K562 (cell line): ENCODE data around the gene FUT8.

Experiments used
- MTA3 ChIP-seq: fragments of 450-650 bp; formaldehyde crosslinking; IDR thresholded peaks from 2 replicates; pipeline ENCODE4 v1.6.1; 2017; ENCODE audit warnings: mild to moderate bottlenecking, borderline replicate concordance
- NUFIP1 ChIP-seq: fragments of 450-650 bp; IDR thresholded peaks from 2 replicates; pipeline ENCODE4 v1.6.1; 2018; ENCODE audit not compliant: partially characterized antibody
- SIN3A ChIP-seq, 2 experiments: fragments of 150-350 bp in 1 of 2; IDR thresholded peaks; 2 replicates each; pipeline ENCODE4 v1.6.1; 2011 to 2016; ENCODE audit warnings: borderline replicate concordance in 2 of 2, low read depth in 2 of 2, low read length in 2 of 2, mild to moderate bottlenecking in 2 of 2, moderate library complexity in 2 of 2; ENCODE audit not compliant: control insufficient read depth in 1 of 2

DNA sequence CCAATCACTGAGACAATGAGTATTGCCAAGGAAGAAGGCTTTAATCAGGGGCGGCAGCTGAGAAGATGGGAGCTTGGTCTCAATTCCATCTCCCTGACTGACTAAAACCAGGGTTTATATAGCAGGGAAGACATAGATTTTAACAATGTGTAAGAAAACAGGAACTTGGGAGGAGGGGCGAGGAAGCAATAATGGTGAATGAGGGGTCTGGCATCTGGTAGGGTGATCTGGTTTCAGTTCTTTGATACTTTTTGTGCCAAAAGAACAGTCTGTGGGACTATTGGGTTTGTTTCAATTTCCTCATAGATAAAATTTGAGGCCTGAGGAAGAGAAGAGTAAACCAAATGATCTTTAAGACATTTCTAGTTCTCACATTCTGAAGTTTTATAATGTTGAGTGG, 49.2 kb downstream of the FUT8 start:
- no peak for TF ChIP-seq NUFIP1
- TF ChIP-seq MTA3 = no peak
- TF ChIP-seq SIN3A (IDR thresholded peaks at IDR 0.05; ENCODE audit: borderline replicate concordance in 2 of 2, control insufficient read depth in 1 of 2, low read depth in 2 of 2, low read length in 2 of 2) = no peak
